Neural cell (in vitro differentiated cells): ENCODE data around the gene MRPS10.

ENCODE experiments used
- CTCF ChIP-seq: fragments of 450-650 bp; IDR thresholded peaks from 2 replicates; pipeline ENCODE4 v1.5.1; 2014; ENCODE audit warnings: antibody characterized with exemption, mild to moderate bottlenecking, moderate library complexity; ENCODE audit not compliant: poor library complexity, severe bottlenecking
- EP300 ChIP-seq: fragments of 450-650 bp; conservative IDR thresholded peaks from 2 replicates; pipeline ENCODE4 v1.6.1; 2014; ENCODE audit warnings: antibody characterized with exemption, mild to moderate bottlenecking, moderate library complexity; ENCODE audit not compliant: poor library complexity, severe bottlenecking
- EZH2 ChIP-seq: fragments of 200-600, 300-800 bp; shearing (Covaris generic), sonication (generic); IDR thresholded peaks from 2 replicates; pipeline ENCODE4 v1.6.1; 2014; ENCODE audit warnings: antibody characterized with exemption, low read length, borderline replicate concordance, mild to moderate bottlenecking; ENCODE audit not compliant: insufficient read depth, poor library complexity, severe bottlenecking
- POLR2AphosphoS5 ChIP-seq: IDR thresholded peaks from 2 replicates; pipeline ENCODE4 v1.6.1; 2012
- SMC3 ChIP-seq: fragments of 450-650 bp; conservative IDR thresholded peaks from 2 replicates; pipeline ENCODE4 v1.6.1; 2014; ENCODE audit warnings: antibody characterized with exemption, mild to moderate bottlenecking, moderate library complexity; ENCODE audit not compliant: poor library complexity

- TF ChIP-seq POLR2AphosphoS5 (no peak), CTCF (no peak), EZH2 (no peak), SMC3 (no peak), EP300 (no peak)
Measured at GRCh38 chr6:42236030-42236429, 18.4 kb upstream of the MRPS10 start.
